GM12874 (cell line): Measurements from ENCODE around the gene CACNA1C.

Experiments
- TF ChIP-seq, protein P1 (sequence below): IDR thresholded peaks from 2 replicates; pipeline ENCODE4 v1.5.1; 2011; ENCODE audit warnings: low read depth, mild to moderate bottlenecking, control low read depth, low read length, moderate library complexity; ENCODE audit not compliant: insufficient read depth

CACNA1C gene

DNA sequence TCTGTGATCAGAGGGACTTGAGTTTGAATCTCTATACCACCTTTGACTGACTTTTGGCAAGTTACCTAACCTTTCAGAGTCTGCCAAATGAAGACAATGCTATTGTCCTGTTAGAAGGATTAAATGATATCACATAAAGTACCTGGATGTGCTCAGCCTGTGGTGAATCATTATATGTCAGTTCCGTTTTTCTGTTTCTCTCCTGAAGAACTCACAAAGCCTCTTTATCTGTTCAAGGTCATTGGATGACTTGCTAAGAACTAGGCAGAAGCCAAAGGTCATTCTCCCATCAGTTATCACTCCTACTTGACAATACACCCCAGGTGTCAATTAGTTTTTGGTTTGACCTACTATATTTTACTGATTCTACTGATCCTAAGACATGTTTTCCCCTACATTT lies 174.6 kb downstream of the CACNA1C start:
- TF ChIP-seq, protein P1, sequence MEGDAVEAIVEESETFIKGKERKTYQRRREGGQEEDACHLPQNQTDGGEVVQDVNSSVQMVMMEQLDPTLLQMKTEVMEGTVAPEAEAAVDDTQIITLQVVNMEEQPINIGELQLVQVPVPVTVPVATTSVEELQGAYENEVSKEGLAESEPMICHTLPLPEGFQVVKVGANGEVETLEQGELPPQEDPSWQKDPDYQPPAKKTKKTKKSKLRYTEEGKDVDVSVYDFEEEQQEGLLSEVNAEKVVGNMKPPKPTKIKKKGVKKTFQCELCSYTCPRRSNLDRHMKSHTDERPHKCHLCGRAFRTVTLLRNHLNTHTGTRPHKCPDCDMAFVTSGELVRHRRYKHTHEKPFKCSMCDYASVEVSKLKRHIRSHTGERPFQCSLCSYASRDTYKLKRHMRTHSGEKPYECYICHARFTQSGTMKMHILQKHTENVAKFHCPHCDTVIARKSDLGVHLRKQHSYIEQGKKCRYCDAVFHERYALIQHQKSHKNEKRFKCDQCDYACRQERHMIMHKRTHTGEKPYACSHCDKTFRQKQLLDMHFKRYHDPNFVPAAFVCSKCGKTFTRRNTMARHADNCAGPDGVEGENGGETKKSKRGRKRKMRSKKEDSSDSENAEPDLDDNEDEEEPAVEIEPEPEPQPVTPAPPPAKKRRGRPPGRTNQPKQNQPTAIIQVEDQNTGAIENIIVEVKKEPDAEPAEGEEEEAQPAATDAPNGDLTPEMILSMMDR, result no peak

DNA sequence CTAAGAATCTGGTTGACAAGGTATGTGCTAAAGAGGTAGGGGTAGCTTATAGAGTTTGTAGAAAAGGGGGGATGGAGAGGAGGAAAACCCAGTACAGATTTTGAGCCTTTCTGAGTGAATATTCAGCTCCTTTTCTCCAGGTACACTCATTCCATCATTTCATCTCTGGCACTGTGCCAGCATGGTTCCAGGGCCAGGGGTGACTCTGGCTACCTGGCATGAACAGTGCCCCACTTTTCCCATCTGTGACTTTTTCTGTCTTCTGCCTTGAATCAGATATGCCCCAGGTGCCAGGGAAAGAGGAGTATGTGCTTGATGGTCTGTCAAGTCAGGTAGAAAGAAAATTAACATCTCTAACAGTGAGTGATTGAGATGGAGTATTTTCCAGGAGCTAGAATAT lies 175.7 kb downstream of the CACNA1C start:
- TF ChIP-seq, protein P1, result no peak

DNA sequence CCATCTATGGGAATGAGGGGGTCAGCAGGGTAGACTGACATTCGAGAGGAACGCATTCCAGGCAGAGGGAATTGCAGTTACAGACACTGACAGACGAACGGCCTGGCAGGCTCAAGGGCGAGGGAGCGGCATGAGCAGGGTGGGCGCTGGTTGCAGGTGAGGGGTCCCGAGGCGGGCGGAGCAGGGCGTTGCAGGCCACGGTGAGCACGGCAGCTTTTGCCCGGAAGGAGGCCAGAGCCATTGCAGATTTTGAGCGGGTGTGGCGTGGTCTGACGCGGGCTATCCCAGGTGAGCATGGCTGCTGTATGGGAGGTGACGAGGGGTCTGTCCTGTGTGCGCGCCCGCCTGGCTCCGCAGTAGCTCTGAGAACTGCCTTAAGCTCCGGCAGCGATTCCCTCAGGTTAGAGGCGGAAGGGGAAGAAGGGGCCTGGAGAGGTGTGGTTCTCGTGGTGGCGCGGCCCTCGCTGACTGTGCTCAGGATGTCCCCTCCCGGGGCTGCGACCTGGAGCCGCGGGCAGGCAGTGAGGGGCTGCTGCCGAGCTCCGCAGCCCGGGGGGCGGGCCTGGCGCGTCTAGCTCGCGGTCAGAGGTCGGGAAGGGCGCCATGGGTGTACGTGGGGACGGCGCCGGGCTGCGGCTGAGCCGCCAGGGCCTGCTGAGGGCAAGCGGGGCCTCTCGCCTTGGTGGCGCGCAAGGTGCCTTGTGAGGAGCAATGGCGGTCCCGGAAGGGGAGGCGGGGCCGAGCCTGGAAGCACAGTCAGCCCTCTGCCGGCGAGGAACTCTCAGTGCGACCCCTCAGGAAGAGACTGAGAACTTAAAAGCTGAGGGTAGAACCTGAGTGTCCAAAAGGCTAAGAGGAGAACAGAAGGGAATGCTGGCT lies 177.1 kb downstream of the CACNA1C start:
- TF ChIP-seq, protein P1, result no peak

DNA sequence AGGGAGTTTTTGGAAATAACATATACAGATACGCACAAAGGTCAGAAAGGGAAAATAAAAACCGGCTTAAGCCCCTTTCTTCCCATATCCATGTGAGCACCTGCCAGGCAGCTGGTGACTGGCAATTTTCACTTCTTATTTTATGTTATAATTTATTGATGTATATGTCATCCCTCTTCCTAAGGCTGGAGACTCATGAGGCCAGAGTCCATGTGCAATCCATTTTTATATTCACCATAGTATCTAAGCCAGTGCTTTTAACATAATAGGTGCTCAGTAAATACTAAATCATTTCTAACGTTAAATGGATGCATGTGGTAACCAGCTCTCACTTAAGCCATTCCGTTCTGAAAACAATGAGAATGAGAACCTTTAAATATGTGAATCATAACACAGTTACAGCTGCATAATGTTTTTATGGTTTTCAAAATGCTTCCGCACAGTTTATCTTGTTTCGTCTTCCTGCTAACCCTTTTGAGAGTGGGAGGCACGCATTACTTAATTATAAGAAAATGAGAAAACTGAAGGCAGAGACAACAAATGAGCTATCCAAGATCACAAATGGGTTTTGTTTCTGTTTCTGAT lies 178.3 kb downstream of the CACNA1C start:
- TF ChIP-seq, protein P1, result no peak

DNA sequence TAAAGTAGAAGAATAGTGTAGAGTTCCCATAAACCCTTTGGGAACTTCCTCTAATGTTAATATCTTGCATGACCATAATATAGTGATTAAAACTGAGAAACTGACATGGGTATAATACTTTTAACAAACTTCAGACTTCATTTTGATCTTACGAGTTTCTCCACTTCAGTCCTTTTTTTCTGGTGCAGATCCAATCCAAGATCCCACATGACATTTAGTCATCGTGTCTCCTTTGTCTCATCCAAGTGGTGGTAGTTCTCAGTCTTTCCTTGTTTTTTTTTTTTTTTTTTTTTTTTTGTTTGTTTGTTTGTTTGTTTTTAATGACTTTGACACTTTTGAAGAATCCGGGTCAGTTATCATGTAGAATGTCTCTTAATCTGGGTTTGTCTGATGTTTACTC lies 179.2 kb downstream of the CACNA1C start:
- TF ChIP-seq, protein P1, result no peak

DNA sequence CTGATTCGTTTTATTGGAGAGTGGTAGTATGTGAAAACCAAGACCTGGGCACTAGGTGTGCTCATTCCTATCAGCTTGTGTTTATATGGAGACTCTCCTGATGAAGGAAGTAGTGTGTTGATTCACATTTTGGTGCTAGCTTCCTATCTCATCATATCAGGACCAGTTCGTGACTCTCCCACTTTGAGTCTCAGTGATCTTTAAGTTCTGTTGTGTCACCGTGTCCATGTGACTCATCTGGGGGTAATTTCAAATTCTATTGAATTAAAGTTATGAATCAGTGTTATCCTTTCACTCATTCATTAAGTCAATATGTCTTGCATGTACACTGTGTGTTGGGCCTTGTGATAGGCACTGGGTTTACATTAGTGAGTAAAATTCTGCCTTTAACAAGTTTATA lies 180.2 kb downstream of the CACNA1C start:
- TF ChIP-seq, protein P1, result no peak

DNA sequence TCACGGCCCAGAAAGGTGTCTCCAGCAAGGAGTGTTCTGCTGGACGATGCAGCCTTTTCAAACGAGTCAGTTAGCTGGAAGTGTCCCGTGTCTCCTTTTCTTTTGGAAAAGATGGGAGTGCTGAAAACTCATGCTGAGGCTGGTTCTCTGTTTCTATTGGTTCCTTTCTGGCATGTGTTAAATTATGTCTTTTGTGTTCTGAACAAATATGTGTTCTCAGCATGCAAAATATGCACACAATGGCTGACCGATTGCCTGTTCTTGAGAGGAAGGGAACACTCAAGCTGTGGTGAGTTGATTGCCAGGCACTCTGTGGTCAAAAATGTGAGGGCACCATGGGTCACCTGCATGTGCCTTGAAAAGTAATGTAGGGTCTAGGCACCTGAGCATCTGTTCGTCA lies 181.3 kb downstream of the CACNA1C start:
- TF ChIP-seq, protein P1, result no peak
